ENCODE data around the gene FOSL2. TPM values are rescaled to one million over a fixed set of nuclear protein-coding genes. Genes with fewer than 3 reads are reported as not detected.

FOSL2 gene
- total and polyA plus RNA-seq, 8 donors, result 11.7 to 114 (median 15.1) TPM

GRCh38 chr2:28351621-28352020 lies 41.0 kb upstream of the FOSL2 start:
- no peak overlapping the region for H3K4me3 ChIP-seq
- no peaks in the 10 kb centered on the region for H3K9me3 ChIP-seq
- no peaks in the 10 kb centered on the region for H3K27me3 ChIP-seq
- DNase-seq, result no peak
- intact Hi-C loops (cut with DNase I), result no loop called here
- H3K27ac ChIP-seq, result no peak overlapping the region
- no peak for ATAC-seq
- peaks cover 10 to 12% of the 10 kb centered on the region in 2 donors for H3K4me1 ChIP-seq
- no peak for TF ChIP-seq CTCF (IDR thresholded peaks at IDR 0.05)
- H3K36me3 ChIP-seq, result no peaks in the 10 kb centered on the region

- DNase-seq (peak in 1 of 4 donors; percentile 13), ATAC-seq (no peak)
- Histone ChIP-seq H3K9me3 (no peaks in the 10 kb centered on the region), H3K36me3 (no peaks in the 10 kb centered on the region), H3K27me3 (no peaks in the 10 kb centered on the region), H3K4me1 (peaks cover 12 to 13% of the 10 kb centered on the region in 2 donors), H3K4me3 (no peak overlapping the region), H3K27ac (no peak overlapping the region)
- intact Hi-C loops (cut with DNase I), result no loop called here
- TF ChIP-seq CTCF (IDR thresholded peaks at IDR 0.05), result no peak
Measured at GRCh38 chr2:28352104-28352503, 40.6 kb upstream of the FOSL2 start.

- Histone ChIP-seq H3K9me3 (no peaks in the 10 kb centered on the region), H3K4me3 (no peak overlapping the region), H3K27ac (no peak overlapping the region), H3K27me3 (no peaks in the 10 kb centered on the region), H3K4me1 (peaks cover 12 to 13% of the 10 kb centered on the region in 2 donors), H3K36me3 (no peaks in the 10 kb centered on the region)
- intact Hi-C loops (cut with DNase I), result no loop called here
- no peak for ATAC-seq
- peak in 1 of 4 donors; percentile 20 for DNase-seq
- TF ChIP-seq CTCF (IDR thresholded peaks at IDR 0.05), result no peak
Measured at GRCh38 chr2:28352610-28353195, 40.0 kb upstream of the FOSL2 start.

- Histone ChIP-seq H3K4me1 (peaks cover 12 to 30% of the 10 kb centered on the region in 2 donors), H3K27ac (peak overlapping the region in 1 of 2 donors; percentile 58), H3K27me3 (no peaks in the 10 kb centered on the region), H3K4me3 (no peak overlapping the region), H3K36me3 (no peaks in the 10 kb centered on the region), H3K9me3 (no peaks in the 10 kb centered on the region)
- DNase-seq (peak in 1 of 4 donors; percentile 2), ATAC-seq (no peak)
- TF ChIP-seq CTCF (IDR thresholded peaks at IDR 0.05), result no peak
- intact Hi-C loops (cut with DNase I), result no loop called here
Measured at GRCh38 chr2:28354920-28355520, 37.6 kb upstream of the FOSL2 start.

- peaks cover 12 to 36% of the 10 kb centered on the region in 2 donors for H3K4me1 ChIP-seq
- H3K27ac ChIP-seq, result peak overlapping the region in 1 of 2 donors; percentile 58
- no peak for TF ChIP-seq CTCF (IDR thresholded peaks at IDR 0.05)
- intact Hi-C loops (cut with DNase I), result no loop called here
- no peaks in the 10 kb centered on the region for H3K9me3 ChIP-seq
- H3K36me3 ChIP-seq, result no peaks in the 10 kb centered on the region
- H3K27me3 ChIP-seq, result no peaks in the 10 kb centered on the region
- DNase-seq, result peak in 2 of 4 donors; percentile 32 to 52
- no peak overlapping the region for H3K4me3 ChIP-seq
- peak; percentile 35 for ATAC-seq
Measured at GRCh38 chr2:28355521-28356094, 37.0 kb upstream of the FOSL2 start.

All from left lung (tissue), 10 donors.